ENCODE results near the gene PRPF40A.

- TF ChIP-seq CTCF (conservative IDR thresholded peaks at IDR 0.05 in 1 of 2, IDR thresholded peaks at IDR 0.05 in 1 of 2; ENCODE audit: extremely low read depth in 1 of 2, insufficient read depth in 1 of 2, low read depth in 1 of 2, low read length in 2 of 2) (no peak), EZH2 (IDR thresholded peaks at IDR 0.05; ENCODE audit: borderline replicate concordance, low read length) (no peak)
Measured at GRCh38 chr2:152738438-152738837, 21.2 kb upstream of the PRPF40A start.
